K562 (cell line): ENCODE measurements around the gene OSCAR. TPM values are rescaled to one million over a fixed set of nuclear protein-coding genes. Genes with fewer than 3 reads are reported as not detected.

Source experiments
- BRD4 ChIP-seq: fragments of 200-600 bp; sonication (generic); IDR thresholded peaks from 2 replicates; pipeline ENCODE4 v1.6.1; 2017; ENCODE audit warnings: inconsistent platforms
- DDX20 ChIP-seq: fragments of 450-650 bp; IDR thresholded peaks from 2 replicates; pipeline ENCODE4 v1.6.1; 2016; ENCODE audit warnings: missing genetic modification characterization, low read depth, mild to moderate bottlenecking, missing compliant biosample characterization, moderate library complexity
- DNMT1 ChIP-seq: fragments of 450-650 bp; IDR thresholded peaks from 2 replicates; pipeline ENCODE4 v1.6.1; 2016; ENCODE audit warnings: antibody characterized with exemption, mild to moderate bottlenecking
- FOSL1 ChIP-seq: fragments of 200-800 bp; sonication (Bioruptor generic); conservative IDR thresholded peaks from 2 replicates; pipeline ENCODE4 v1.6.1; 2016; ENCODE audit warnings: missing genetic modification characterization, missing compliant biosample characterization
- FOXK2 ChIP-seq, 2 experiments: fragments of 450-650 bp; IDR thresholded peaks in 1 of 2; conservative IDR thresholded peaks in 1 of 2; 2 replicates each; pipeline ENCODE4 v1.6.1; 2016; ENCODE audit warnings: low read depth in 2 of 2, mild to moderate bottlenecking in 1 of 2
- HDAC3 ChIP-seq: fragments of 450-650 bp; IDR thresholded peaks from 2 replicates; pipeline ENCODE4 v1.6.1; 2018; ENCODE audit warnings: borderline replicate concordance, mild to moderate bottlenecking, moderate library complexity; ENCODE audit not compliant: partially characterized antibody
- HDAC8 ChIP-seq: fragments of 450-650 bp; IDR thresholded peaks from 2 replicates; pipeline ENCODE4 v1.6.1; 2016; ENCODE audit warnings: mild to moderate bottlenecking, missing genetic modification characterization, moderate library complexity, missing compliant biosample characterization
- JUND ChIP-seq, 2 experiments: IDR thresholded peaks; 2 replicates in 1 of 2; 3 replicates in 1 of 2; pipeline ENCODE4 v1.6.1; 2011; ENCODE audit warnings: borderline replicate concordance in 2 of 2, low read depth in 2 of 2, low read length in 2 of 2, improper control_type of control experiment in 1 of 2, missing biosample characterization in 1 of 2, missing genetic modification characterization in 1 of 2, missing genetic modification reagents in 1 of 2
- MNT ChIP-seq, 2 experiments: fragments of 450-650 bp; conservative IDR thresholded peaks; 2 replicates each; pipeline ENCODE4 v1.6.1; 2017; ENCODE audit warnings: mild to moderate bottlenecking in 2 of 2, moderate library complexity in 2 of 2
- NBN ChIP-seq: fragments of 450-650 bp; IDR thresholded peaks from 2 replicates; pipeline ENCODE4 v1.6.1; 2016; ENCODE audit warnings: low read depth, mild to moderate bottlenecking
- POLR3G ChIP-seq: IDR thresholded peaks from 2 replicates; pipeline ENCODE4 v1.6.1; 2011; ENCODE audit not compliant: insufficient read length, insufficient replicate concordance; ENCODE audit errors: extremely low read depth
- SMAD4 ChIP-seq: fragments of 250-450 bp; sonication (Bioruptor Pico); conservative IDR thresholded peaks from 2 replicates; pipeline ENCODE4 v1.8.0; 2021; ENCODE audit warnings: inconsistent platforms, mild to moderate bottlenecking, moderate library complexity
- TSHZ1 ChIP-seq: fragments of 250-450 bp; sonication (Bioruptor Pico); IDR thresholded peaks from 2 replicates; pipeline ENCODE4 v1.4.0; 2020; ENCODE audit warnings: mild to moderate bottlenecking, moderate library complexity
- ZNF551 ChIP-seq: fragments of 250-450 bp; sonication (Bioruptor Pico); IDR thresholded peaks from 2 replicates; pipeline ENCODE4 v1.5.0; 2021; ENCODE audit warnings: mild to moderate bottlenecking, moderate library complexity
- ZNF589 ChIP-seq: fragments of 200-800 bp; sonication (Bioruptor generic); IDR thresholded peaks from 2 replicates; pipeline ENCODE4 v1.6.1; 2016; ENCODE audit warnings: low read depth, missing genetic modification characterization, missing compliant biosample characterization
- ZNF592 ChIP-seq: fragments of 450-650 bp; IDR thresholded peaks from 2 replicates; pipeline ENCODE4 v1.6.1; 2017; ENCODE audit warnings: antibody characterized with exemption, mild to moderate bottlenecking
- polyA plus RNA-seq, 8 experiments: library from polyadenylated mRNA; depleted of rRNA in 4 of 8; stranded (reverse) in 5 of 8; unstranded in 3 of 8; fragments of >200 nt; fragmentation: Nextera tagmentation in 2 of 8; fragmentation: Illumina TruSeq in 1 of 8; extraction: Ambion mirVana in 2 of 8; extraction: Trizol in 1 of 8; gene quantifications; 2 replicates each; pipeline versions ENCODE4 v1.2.1 to v1.2.3, GENCODE V29; 2011 to 2014; ENCODE audit warnings: inconsistent platforms in 1 of 8, missing spikeins in 1 of 8
- total RNA-seq, 7 experiments: library from RNA; depleted of rRNA in 6 of 7; stranded (reverse); fragments of >200 nt in 6 of 7; fragmentation: Illumina TruSeq in 2 of 7; extraction: Trizol in 2 of 7; gene quantifications; 2 replicates each; pipeline versions ENCODE4 v1.2.1 to v1.2.3, GENCODE V29; 2011 to 2021; ENCODE audit warnings: low replicate concordance in 1 of 7

Gene OSCAR
- total and polyA plus RNA-seq, 9 of the 15 experiments (the other 6 are each of a cell fraction or from before 2014, with no cell fraction given), result 0.09 to 0.62 (median 0.13) TPM; not detected in 5

- TF ChIP-seq ZNF592 (peak; percentile 90), TSHZ1 (CRISPR knock-in tag) (no peak), SMAD4 (CRISPR knock-in tag) (peak; percentile 70), POLR3G (no peak), ZNF589 (CRISPR knock-in tag) (peak; percentile 86), ZNF551 (no peak), FOSL1 (tag) (peak; percentile 60; the same call in 1 of the 2 replicates), MNT (conservative IDR thresholded peaks at IDR 0.05) (peak; percentile 94 to 98), JUND (IDR thresholded peaks at IDR 0.05; ENCODE audit: borderline replicate concordance, low read depth, low read length) (peak; percentile 77), JUND (tag; IDR thresholded peaks at IDR 0.05; ENCODE audit: borderline replicate concordance, low read depth, low read length) (peak; percentile 26; the same call in 2 of the 3 replicates), FOXK2 (conservative IDR thresholded peaks at IDR 0.05 in 1 of 2, IDR thresholded peaks at IDR 0.05 in 1 of 2; ENCODE audit: low read depth in 2 of 2) (peak; percentile 91 to 98), DNMT1 (no peak), NBN (peak; percentile 94), HDAC8 (tag) (peak; percentile 69; the same call in 1 of the 2 replicates), BRD4 (no peak), DDX20 (no peak), HDAC3 (peak; percentile 28)
Measured at GRCh38 chr19:54115109-54116063, 14.8 kb upstream of the OSCAR start, which contains the start of the genes PRPF31 and TFPT (continued).
